H9 (cell line): ENCODE measurements around the gene HUNK. TPM values are rescaled to one million over a fixed set of nuclear protein-coding genes. Genes with fewer than 3 reads are reported as not detected.

Source experiments
- DNase-seq: peaks from one replicate; pipeline ENCODE4 v3.0.0-alpha.2; 2017
- H2AFZ ChIP-seq: one replicate; pipeline ENCODE4 v1.6.1; 2013; ENCODE audit warnings: mild to moderate bottlenecking, low read length, control low read depth, moderate library complexity
- H2AK5ac ChIP-seq: 2 replicates; pipeline ENCODE4 v1.6.1; 2013; ENCODE audit warnings: low read length, control low read depth, mixed read lengths; ENCODE audit not compliant: insufficient read length
- H2BK120ac ChIP-seq: one replicate; pipeline ENCODE4 v1.6.1; 2013; ENCODE audit warnings: low read depth, mild to moderate bottlenecking, low read length, control low read depth, inconsistent platforms; ENCODE audit not compliant: poor library complexity, severe bottlenecking
- H2BK12ac ChIP-seq: 2 replicates; pipeline ENCODE4 v1.6.1; 2013; ENCODE audit warnings: low read length, control low read depth, mixed read lengths, low read depth; ENCODE audit not compliant: insufficient read length
- H2BK15ac ChIP-seq: 2 replicates; pipeline ENCODE4 v1.6.1; 2013; ENCODE audit warnings: low read depth, low read length, control low read depth
- H2BK20ac ChIP-seq: one replicate; pipeline ENCODE4 v1.6.1; 2013; ENCODE audit warnings: low read depth, mild to moderate bottlenecking, low read length, control low read depth, inconsistent platforms; ENCODE audit not compliant: poor library complexity, severe bottlenecking
- H2BK5ac ChIP-seq: 2 replicates; pipeline ENCODE4 v1.6.1; 2013; ENCODE audit warnings: low read length, control low read depth, mixed read lengths; ENCODE audit not compliant: insufficient read length
- H3K14ac ChIP-seq: 2 replicates; pipeline ENCODE4 v1.6.1; 2013; ENCODE audit warnings: low read length, control low read depth; ENCODE audit not compliant: insufficient read depth
- H3K18ac ChIP-seq: 2 replicates; pipeline ENCODE4 v1.6.1; 2013; ENCODE audit warnings: low read depth, mild to moderate bottlenecking, mixed read lengths, low read length, control low read depth; ENCODE audit not compliant: insufficient read length
- H3K23ac ChIP-seq: 2 replicates; pipeline ENCODE4 v1.6.1; 2013; ENCODE audit warnings: low read length, control low read depth, mixed read lengths, low read depth; ENCODE audit not compliant: insufficient read length
- H3K23me2 ChIP-seq: 2 replicates; pipeline ENCODE4 v1.6.1; 2013; ENCODE audit warnings: low read depth, mild to moderate bottlenecking, mixed read lengths, low read length, control low read depth; ENCODE audit not compliant: insufficient read length, poor library complexity, severe bottlenecking
- H3K27ac ChIP-seq: 2 replicates; pipeline ENCODE4 v1.5.1; 2013; ENCODE audit warnings: low read length, control low read depth, mixed read lengths, low read depth; ENCODE audit not compliant: insufficient read length
- H3K27me3 ChIP-seq: 2 replicates; pipeline ENCODE4 v1.6.1; 2013; ENCODE audit warnings: low read length, control low read depth, inconsistent platforms; ENCODE audit not compliant: insufficient read depth
- H3K4ac ChIP-seq: 2 replicates; pipeline ENCODE4 v1.6.1; 2013; ENCODE audit warnings: low read depth, mild to moderate bottlenecking, control low read depth, inconsistent platforms, low read length, moderate library complexity
- H3K4me1 ChIP-seq: 2 replicates; pipeline ENCODE4 v1.6.1; 2013; ENCODE audit warnings: low read length, control low read depth, inconsistent platforms; ENCODE audit not compliant: insufficient read depth
- H3K4me2 ChIP-seq: 2 replicates; pipeline ENCODE4 v1.6.1; 2013; ENCODE audit warnings: low read length, control low read depth, mixed read lengths; ENCODE audit not compliant: insufficient read length, insufficient read depth
- H3K56ac ChIP-seq: 2 replicates; pipeline ENCODE4 v1.6.1; 2013; ENCODE audit warnings: low read depth, mild to moderate bottlenecking, mixed read lengths, low read length, control low read depth; ENCODE audit not compliant: insufficient read length
- H3K79me1 ChIP-seq: 2 replicates; pipeline ENCODE4 v1.6.1; 2013; ENCODE audit warnings: low read depth, mild to moderate bottlenecking, moderate library complexity, low read length, control low read depth, inconsistent platforms; ENCODE audit not compliant: insufficient read depth, poor library complexity, severe bottlenecking
- H3K79me2 ChIP-seq: 2 replicates; pipeline ENCODE4 v1.6.1; 2013; ENCODE audit warnings: low read length, control low read depth, inconsistent platforms; ENCODE audit not compliant: insufficient read depth
- H3K9ac ChIP-seq: 2 replicates; pipeline ENCODE4 v1.6.1; 2013; ENCODE audit warnings: low read length, control low read depth, mixed read lengths; ENCODE audit not compliant: insufficient read length; ENCODE audit errors: extremely low read depth
- H3K9me3 ChIP-seq: one replicate; pipeline ENCODE4 v1.6.1; 2013; ENCODE audit warnings: low read depth, low read length, inconsistent platforms; ENCODE audit not compliant: control insufficient read depth
- H3T11ph ChIP-seq: one replicate; pipeline ENCODE4 v1.6.1; 2013; ENCODE audit warnings: mild to moderate bottlenecking, low read length, control low read depth, inconsistent platforms
- H4K20me1 ChIP-seq: one replicate; pipeline ENCODE4 v1.6.1; 2013; ENCODE audit not compliant: control insufficient read depth, insufficient read length, insufficient read depth
- H4K5ac ChIP-seq: 2 replicates; pipeline ENCODE4 v1.6.1; 2013; ENCODE audit warnings: low read depth, mild to moderate bottlenecking, mixed read lengths, low read length, control low read depth; ENCODE audit not compliant: insufficient read length
- H4K8ac ChIP-seq: replicated peaks from 2 replicates; pipeline ENCODE4 v1.6.1; 2013; ENCODE audit warnings: low read length, control low read depth, mixed read lengths, low read depth; ENCODE audit not compliant: insufficient read length
- H4K91ac ChIP-seq: 2 replicates; pipeline ENCODE4 v1.6.1; 2013; ENCODE audit warnings: low read depth, mild to moderate bottlenecking, moderate library complexity, mixed read lengths, low read length, control low read depth; ENCODE audit not compliant: insufficient read length
- H3K27ac Mint-ChIP-seq, 3 experiments: 2 replicates in 2 of 3; 3 replicates in 1 of 3; pipeline ENCODE4 v1.8.0; 2020 to 2021; ENCODE audit warnings: mixed read lengths in 3 of 3, mild to moderate bottlenecking in 1 of 3, moderate library complexity in 1 of 3
- H3K27me3 Mint-ChIP-seq: 2 replicates; pipeline ENCODE4 v1.8.0; 2021; ENCODE audit warnings: low read depth, mild to moderate bottlenecking, moderate library complexity, mixed read lengths
- H3K36me3 Mint-ChIP-seq, 3 experiments: 2 replicates in 2 of 3; 3 replicates in 1 of 3; pipeline ENCODE4 v1.8.0; 2020 to 2021; ENCODE audit warnings: low read depth in 3 of 3, mixed read lengths in 3 of 3; ENCODE audit not compliant: insufficient read depth in 1 of 3
- H3K4me1 Mint-ChIP-seq, 2 experiments: 2 replicates each; pipeline ENCODE4 v1.8.0; 2020; ENCODE audit warnings: mixed read lengths in 2 of 2
- H3K4me3 Mint-ChIP-seq, 2 experiments: 2 replicates in 1 of 2; 3 replicates in 1 of 2; pipeline ENCODE4 v1.8.0; 2020 to 2021; ENCODE audit warnings: mild to moderate bottlenecking in 2 of 2, mixed read lengths in 2 of 2, moderate library complexity in 1 of 2
- H3K9me3 Mint-ChIP-seq, 2 experiments: 2 replicates in 1 of 2; 3 replicates in 1 of 2; pipeline ENCODE4 v1.8.0; 2020; ENCODE audit warnings: mild to moderate bottlenecking in 2 of 2, mixed read lengths in 2 of 2, moderate library complexity in 1 of 2
- WGBS: extraction: QIAGEN DNeasy Blood & Tissue Kit; methylation state at CpG from one replicate; pipeline ENCODE4 v1.1.7; 2013; ENCODE audit warnings: missing lambda C conversion rate, low lambda C conversion rate, mixed read lengths; ENCODE audit not compliant: insufficient read length; ENCODE audit errors: extremely low coverage; 5-methylcytosine and 5-hydroxymethylcytosine counted together
- total RNA-seq: library from RNA; stranded (reverse); gene quantifications from 2 replicates; pipeline ENCODE4 v1.2.1, GENCODE V29; 2021
- TF ChIP-seq, protein P1 (sequence below): fragments of 200-600 bp; sonication (generic); conservative IDR thresholded peaks from 3 replicates; pipeline ENCODE4 v1.8.0; 2021; ENCODE audit warnings: antibody characterized with exemption, mild to moderate bottlenecking

HUNK gene
- total RNA-seq, 1 experiment from 2014 or later: 5.8 TPM

DNA sequence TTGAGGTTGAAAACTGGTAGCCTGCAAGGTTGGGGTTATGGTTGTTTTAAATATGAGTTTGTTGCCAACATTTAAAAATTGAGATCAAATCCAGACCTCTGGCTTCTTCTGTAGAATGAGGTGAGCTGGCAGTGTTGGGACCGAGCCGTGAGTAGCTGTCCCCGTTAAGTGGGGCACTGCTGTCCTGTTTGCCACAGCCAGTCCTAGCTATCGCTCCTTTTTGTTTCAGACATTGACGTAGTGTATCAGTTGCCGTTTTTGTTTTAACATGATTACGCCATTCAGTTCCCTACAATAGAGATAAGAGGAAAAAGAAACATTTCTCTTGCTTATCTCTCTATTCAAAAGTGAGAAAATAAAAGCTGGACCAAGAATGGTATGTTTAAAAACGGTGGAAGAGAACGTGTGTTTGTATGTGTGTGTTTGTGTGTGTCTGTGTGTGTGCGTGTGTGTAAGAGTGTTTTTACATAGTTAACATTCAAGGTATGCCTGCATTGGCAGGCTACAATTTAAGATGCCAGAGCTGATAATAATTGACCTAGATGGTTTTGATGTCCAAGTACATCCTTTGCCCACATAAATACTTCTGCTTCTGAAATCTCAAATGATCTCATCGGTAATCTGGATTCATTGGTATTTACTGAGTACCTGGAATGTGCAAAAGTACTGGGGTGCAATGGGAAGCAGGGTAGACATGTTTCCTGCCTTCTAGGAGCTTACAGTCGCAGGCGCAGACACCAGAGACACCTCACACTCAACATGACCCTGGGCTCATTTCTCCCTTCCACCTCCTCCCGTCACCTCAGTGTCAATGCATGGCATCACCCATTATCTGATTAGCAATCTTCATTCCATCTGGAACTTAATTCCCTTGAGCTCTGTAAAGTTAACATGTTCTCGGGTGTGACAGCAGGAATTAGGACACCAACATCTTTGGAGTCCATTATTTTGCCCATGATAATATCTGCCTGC, 65.8 kb downstream of the HUNK start:
- peaks cover 12 to 14% of the 10 kb centered on the region in 2 experiments for H3K4me1 Mint-ChIP-seq
- DNase-seq: no peak
- no peak overlapping the region for H3K4me2 ChIP-seq
- no peaks in the 10 kb centered on the region for H3K79me2 ChIP-seq
- H2BK15ac ChIP-seq: no peak overlapping the region
- H4K20me1 ChIP-seq: no peaks in the 10 kb centered on the region
- no peak overlapping the region for H2BK5ac ChIP-seq
- H2BK12ac ChIP-seq: no peak overlapping the region
- no peak overlapping the region for H2BK20ac ChIP-seq
- H4K5ac ChIP-seq: no peak overlapping the region
- no peak overlapping the region for H3K18ac ChIP-seq
- H3K27ac Mint-ChIP-seq: peak overlapping the region in 1 of 3 experiments; percentile 3; a peak in 2 of 7 replicates
- H3K56ac ChIP-seq: no peak overlapping the region
- no peak overlapping the region for H2AK5ac ChIP-seq
- no peak overlapping the region for H2BK120ac ChIP-seq
- no peak overlapping the region for H3K4me3 Mint-ChIP-seq
- no peak overlapping the region for H4K8ac ChIP-seq
- TF ChIP-seq, protein P1, sequence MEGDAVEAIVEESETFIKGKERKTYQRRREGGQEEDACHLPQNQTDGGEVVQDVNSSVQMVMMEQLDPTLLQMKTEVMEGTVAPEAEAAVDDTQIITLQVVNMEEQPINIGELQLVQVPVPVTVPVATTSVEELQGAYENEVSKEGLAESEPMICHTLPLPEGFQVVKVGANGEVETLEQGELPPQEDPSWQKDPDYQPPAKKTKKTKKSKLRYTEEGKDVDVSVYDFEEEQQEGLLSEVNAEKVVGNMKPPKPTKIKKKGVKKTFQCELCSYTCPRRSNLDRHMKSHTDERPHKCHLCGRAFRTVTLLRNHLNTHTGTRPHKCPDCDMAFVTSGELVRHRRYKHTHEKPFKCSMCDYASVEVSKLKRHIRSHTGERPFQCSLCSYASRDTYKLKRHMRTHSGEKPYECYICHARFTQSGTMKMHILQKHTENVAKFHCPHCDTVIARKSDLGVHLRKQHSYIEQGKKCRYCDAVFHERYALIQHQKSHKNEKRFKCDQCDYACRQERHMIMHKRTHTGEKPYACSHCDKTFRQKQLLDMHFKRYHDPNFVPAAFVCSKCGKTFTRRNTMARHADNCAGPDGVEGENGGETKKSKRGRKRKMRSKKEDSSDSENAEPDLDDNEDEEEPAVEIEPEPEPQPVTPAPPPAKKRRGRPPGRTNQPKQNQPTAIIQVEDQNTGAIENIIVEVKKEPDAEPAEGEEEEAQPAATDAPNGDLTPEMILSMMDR: no peak
- 100% methylated on average over 3 of the region's 15 CpGs for WGBS
- H3T11ph ChIP-seq: no peak overlapping the region
- no peak overlapping the region for H3K23ac ChIP-seq
- H3K4ac ChIP-seq: no peak overlapping the region
- H3K9me3 Mint-ChIP-seq: no peaks in the 10 kb centered on the region
- no peaks in the 10 kb centered on the region for H3K9me3 ChIP-seq
- no peak overlapping the region for H4K91ac ChIP-seq
- H3K14ac ChIP-seq: no peak overlapping the region
- H3K79me1 ChIP-seq: no peaks in the 10 kb centered on the region
- H3K23me2 ChIP-seq: no peaks in the 10 kb centered on the region
- H3K4me1 ChIP-seq: no peaks in the 10 kb centered on the region
- no peak overlapping the region for H2AFZ ChIP-seq
- H3K27ac ChIP-seq: no peak overlapping the region
- H3K27me3 ChIP-seq: no peaks in the 10 kb centered on the region
- no peak overlapping the region for H3K9ac ChIP-seq
- H3K36me3 Mint-ChIP-seq: peaks cover 0 to 2% (median 0%) of the 10 kb centered on the region in 3 experiments; a peak in 1 of 7 replicates
- peaks cover 2% of the 10 kb centered on the region; the same call in 1 of the 2 replicates for H3K27me3 Mint-ChIP-seq
